ENCODE measurements around the gene RNF34.

RNF34 gene

DNA sequence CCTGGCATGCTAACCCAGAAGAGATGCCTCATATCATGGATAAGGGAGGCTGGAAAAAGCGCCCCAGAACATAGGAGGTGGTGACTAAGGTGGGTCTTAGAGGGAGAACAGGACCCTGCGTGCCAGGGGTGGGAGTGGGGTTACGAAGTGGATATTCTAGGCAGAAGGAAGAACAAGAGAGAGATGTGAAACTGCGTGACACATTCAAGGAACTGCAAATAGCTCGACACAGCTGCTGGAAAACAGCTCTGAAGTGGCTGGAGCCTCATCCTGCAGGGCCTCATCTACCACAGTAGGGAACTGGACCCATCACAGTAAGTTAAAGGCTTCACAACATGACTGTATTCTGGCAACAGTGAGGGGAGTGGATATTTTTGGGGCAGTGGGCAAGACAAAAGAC is 61.1 kb downstream of the RNF34 start:
- ATAC-seq = no peak
- TF ChIP-seq CSRNP3 (CRISPR knock-in tag; IDR thresholded peaks at IDR 0.05) (no peak), ISL1 (CRISPR knock-in tag; IDR thresholded peaks at IDR 0.05) (no peak), GLIS3 (CRISPR knock-in tag; IDR thresholded peaks at IDR 0.05) (no peak), ZNF565 (CRISPR knock-in tag; conservative IDR thresholded peaks at IDR 0.05; ENCODE audit: low read depth) (no peak), TCF4 (CRISPR knock-in tag; IDR thresholded peaks at IDR 0.05; ENCODE audit: borderline replicate concordance) (no peak), ZC3H10 (CRISPR knock-in tag; IDR thresholded peaks at IDR 0.05) (no peak), ZFP3 (CRISPR knock-in tag; IDR thresholded peaks at IDR 0.05) (no peak), TOX (CRISPR knock-in tag; IDR thresholded peaks at IDR 0.05; ENCODE audit: borderline replicate concordance) (no peak)
- TF ChIP-seq, protein P1, sequence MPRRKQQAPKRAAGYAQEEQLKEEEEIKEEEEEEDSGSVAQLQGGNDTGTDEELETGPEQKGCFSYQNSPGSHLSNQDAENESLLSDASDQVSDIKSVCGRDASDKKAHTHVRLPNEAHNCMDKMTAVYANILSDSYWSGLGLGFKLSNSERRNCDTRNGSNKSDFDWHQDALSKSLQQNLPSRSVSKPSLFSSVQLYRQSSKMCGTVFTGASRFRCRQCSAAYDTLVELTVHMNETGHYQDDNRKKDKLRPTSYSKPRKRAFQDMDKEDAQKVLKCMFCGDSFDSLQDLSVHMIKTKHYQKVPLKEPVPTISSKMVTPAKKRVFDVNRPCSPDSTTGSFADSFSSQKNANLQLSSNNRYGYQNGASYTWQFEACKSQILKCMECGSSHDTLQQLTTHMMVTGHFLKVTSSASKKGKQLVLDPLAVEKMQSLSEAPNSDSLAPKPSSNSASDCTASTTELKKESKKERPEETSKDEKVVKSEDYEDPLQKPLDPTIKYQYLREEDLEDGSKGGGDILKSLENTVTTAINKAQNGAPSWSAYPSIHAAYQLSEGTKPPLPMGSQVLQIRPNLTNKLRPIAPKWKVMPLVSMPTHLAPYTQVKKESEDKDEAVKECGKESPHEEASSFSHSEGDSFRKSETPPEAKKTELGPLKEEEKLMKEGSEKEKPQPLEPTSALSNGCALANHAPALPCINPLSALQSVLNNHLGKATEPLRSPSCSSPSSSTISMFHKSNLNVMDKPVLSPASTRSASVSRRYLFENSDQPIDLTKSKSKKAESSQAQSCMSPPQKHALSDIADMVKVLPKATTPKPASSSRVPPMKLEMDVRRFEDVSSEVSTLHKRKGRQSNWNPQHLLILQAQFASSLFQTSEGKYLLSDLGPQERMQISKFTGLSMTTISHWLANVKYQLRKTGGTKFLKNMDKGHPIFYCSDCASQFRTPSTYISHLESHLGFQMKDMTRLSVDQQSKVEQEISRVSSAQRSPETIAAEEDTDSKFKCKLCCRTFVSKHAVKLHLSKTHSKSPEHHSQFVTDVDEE (CRISPR knock-in tag; IDR thresholded peaks at IDR 0.05) = no peak

- TF ChIP-seq POU6F1 (CRISPR knock-in tag; IDR thresholded peaks at IDR 0.05; ENCODE audit: borderline replicate concordance, low read depth) (no peak), ISL1 (CRISPR knock-in tag; IDR thresholded peaks at IDR 0.05) (no peak), PPARA (CRISPR knock-in tag; IDR thresholded peaks at IDR 0.05; ENCODE audit: borderline replicate concordance) (no peak)
- ATAC-seq = no peak
These were observed 64.4 kb downstream of the RNF34 start for GRCh38 chr12:121464331-121464730.

- TF ChIP-seq BACH2 (CRISPR knock-in tag; IDR thresholded peaks at IDR 0.05; ENCODE audit: borderline replicate concordance) (no peak), TCF4 (CRISPR knock-in tag; IDR thresholded peaks at IDR 0.05; ENCODE audit: borderline replicate concordance) (no peak), CSDC2 (CRISPR knock-in tag; IDR thresholded peaks at IDR 0.05) (no peak), POU6F1 (CRISPR knock-in tag; IDR thresholded peaks at IDR 0.05; ENCODE audit: borderline replicate concordance, low read depth) (no peak), ZNF70 (CRISPR knock-in tag; IDR thresholded peaks at IDR 0.05) (no peak), ZNF8 (CRISPR knock-in tag; IDR thresholded peaks at IDR 0.05) (no peak), ZFP3 (CRISPR knock-in tag; IDR thresholded peaks at IDR 0.05) (no peak), PPARA (CRISPR knock-in tag; IDR thresholded peaks at IDR 0.05; ENCODE audit: borderline replicate concordance) (no peak), ARNTL (CRISPR knock-in tag; IDR thresholded peaks at IDR 0.05; ENCODE audit: borderline replicate concordance, low read depth) (no peak)
- TF ChIP-seq, protein P1 (CRISPR knock-in tag; IDR thresholded peaks at IDR 0.05) = no peak
- ATAC-seq = no peak
These were observed 66.2 kb downstream of the RNF34 start for GRCh38 chr12:121465921-121466793.

Measured in SK-N-SH treated with all-trans-retinoic acid at 6 μM for 48 hours (cell line).